ENCODE measurements around the gene BTBD9.

GRCh38 chr6:38364775-38365174 lies 275.0 kb downstream of the BTBD9 start:
- TF ChIP-seq EP300 (IDR thresholded peaks at IDR 0.05; ENCODE audit: low read length): no peak
- no peak for TF ChIP-seq EGR1 (conservative IDR thresholded peaks at IDR 0.05)
- no peak for TF ChIP-seq SMAD1 (IDR thresholded peaks at IDR 0.05; ENCODE audit: low read depth, low read length, partially characterized antibody)
- no peak for TF ChIP-seq CTCF (IDR thresholded peaks at IDR 0.05 in 2 of 3, conservative IDR thresholded peaks at IDR 0.05 in 1 of 3; ENCODE audit: insufficient read depth in 2 of 3, low read depth in 1 of 3, low read length in 3 of 3)
- no peak for TF ChIP-seq XRCC3 (IDR thresholded peaks at IDR 0.05)
- TF ChIP-seq, protein P1, sequence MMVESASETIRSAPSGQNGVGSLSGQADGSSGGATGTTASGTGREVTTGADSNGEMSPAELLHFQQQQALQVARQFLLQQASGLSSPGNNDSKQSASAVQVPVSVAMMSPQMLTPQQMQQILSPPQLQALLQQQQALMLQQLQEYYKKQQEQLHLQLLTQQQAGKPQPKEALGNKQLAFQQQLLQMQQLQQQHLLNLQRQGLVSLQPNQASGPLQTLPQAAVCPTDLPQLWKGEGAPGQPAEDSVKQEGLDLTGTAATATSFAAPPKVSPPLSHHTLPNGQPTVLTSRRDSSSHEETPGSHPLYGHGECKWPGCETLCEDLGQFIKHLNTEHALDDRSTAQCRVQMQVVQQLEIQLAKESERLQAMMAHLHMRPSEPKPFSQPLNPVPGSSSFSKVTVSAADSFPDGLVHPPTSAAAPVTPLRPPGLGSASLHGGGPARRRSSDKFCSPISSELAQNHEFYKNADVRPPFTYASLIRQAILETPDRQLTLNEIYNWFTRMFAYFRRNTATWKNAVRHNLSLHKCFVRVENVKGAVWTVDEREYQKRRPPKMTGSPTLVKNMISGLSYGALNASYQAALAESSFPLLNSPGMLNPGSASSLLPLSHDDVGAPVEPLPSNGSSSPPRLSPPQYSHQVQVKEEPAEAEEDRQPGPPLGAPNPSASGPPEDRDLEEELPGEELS (CRISPR knock-in tag; IDR thresholded peaks at IDR 0.05; ENCODE audit: borderline replicate concordance): no peak
- TF ChIP-seq, protein P2, sequence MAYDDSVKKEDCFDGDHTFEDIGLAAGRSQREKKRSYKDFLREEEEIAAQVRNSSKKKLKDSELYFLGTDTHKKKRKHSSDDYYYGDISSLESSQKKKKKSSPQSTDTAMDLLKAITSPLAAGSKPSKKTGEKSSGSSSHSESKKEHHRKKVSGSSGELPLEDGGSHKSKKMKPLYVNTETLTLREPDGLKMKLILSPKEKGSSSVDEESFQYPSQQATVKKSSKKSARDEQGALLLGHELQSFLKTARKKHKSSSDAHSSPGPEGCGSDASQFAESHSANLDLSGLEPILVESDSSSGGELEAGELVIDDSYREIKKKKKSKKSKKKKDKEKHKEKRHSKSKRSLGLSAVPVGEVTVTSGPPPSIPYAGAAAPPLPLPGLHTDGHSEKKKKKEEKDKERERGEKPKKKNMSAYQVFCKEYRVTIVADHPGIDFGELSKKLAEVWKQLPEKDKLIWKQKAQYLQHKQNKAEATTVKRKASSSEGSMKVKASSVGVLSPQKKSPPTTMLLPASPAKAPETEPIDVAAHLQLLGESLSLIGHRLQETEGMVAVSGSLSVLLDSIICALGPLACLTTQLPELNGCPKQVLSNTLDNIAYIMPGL (CRISPR knock-in tag; IDR thresholded peaks at IDR 0.05): no peak
- TF ChIP-seq HMGN3 (IDR thresholded peaks at IDR 0.05; ENCODE audit: borderline replicate concordance, extremely low read depth, insufficient read length, low read depth, low read length): no peak
- TF ChIP-seq ZNF274 (IDR thresholded peaks at IDR 0.05; ENCODE audit: borderline replicate concordance, low read depth, low read length): no peak
- TF ChIP-seq, protein P3, sequence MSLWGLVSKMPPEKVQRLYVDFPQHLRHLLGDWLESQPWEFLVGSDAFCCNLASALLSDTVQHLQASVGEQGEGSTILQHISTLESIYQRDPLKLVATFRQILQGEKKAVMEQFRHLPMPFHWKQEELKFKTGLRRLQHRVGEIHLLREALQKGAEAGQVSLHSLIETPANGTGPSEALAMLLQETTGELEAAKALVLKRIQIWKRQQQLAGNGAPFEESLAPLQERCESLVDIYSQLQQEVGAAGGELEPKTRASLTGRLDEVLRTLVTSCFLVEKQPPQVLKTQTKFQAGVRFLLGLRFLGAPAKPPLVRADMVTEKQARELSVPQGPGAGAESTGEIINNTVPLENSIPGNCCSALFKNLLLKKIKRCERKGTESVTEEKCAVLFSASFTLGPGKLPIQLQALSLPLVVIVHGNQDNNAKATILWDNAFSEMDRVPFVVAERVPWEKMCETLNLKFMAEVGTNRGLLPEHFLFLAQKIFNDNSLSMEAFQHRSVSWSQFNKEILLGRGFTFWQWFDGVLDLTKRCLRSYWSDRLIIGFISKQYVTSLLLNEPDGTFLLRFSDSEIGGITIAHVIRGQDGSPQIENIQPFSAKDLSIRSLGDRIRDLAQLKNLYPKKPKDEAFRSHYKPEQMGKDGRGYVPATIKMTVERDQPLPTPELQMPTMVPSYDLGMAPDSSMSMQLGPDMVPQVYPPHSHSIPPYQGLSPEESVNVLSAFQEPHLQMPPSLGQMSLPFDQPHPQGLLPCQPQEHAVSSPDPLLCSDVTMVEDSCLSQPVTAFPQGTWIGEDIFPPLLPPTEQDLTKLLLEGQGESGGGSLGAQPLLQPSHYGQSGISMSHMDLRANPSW (CRISPR knock-in tag; IDR thresholded peaks at IDR 0.05): no peak
- no peak for TF ChIP-seq ZNF12 (CRISPR knock-in tag; IDR thresholded peaks at IDR 0.05)
- TF ChIP-seq POLR2A (conservative IDR thresholded peaks at IDR 0.05): no peak
